Right lung (tissue), 10 donors: ENCODE results near the gene SSH3. TPM values are rescaled to one million over a fixed set of nuclear protein-coding genes. Genes with fewer than 3 reads are reported as not detected.

Source experiments
- DNase-seq, 2 donors: peaks; one replicate each; pipeline ENCODE4 v3.0.0-alpha.2; 2013
- long read RNA-seq, 8 donors: transcript quantifications; one replicate each; lab custom pipeline, GENCODE V29; 2026
- polyA plus RNA-seq, 5 donors: library from polyadenylated mRNA; unstranded; fragments of 120-200 nt; gene quantifications; one replicate each; pipeline versions ENCODE4 v1.2.1 to v1.2.3, GENCODE V29; 2013; ENCODE audit warnings: inconsistent platforms in 1 of 5, low replicate concordance in 1 of 5; ENCODE audit not compliant: insufficient read length in 5 of 5, insufficient read depth in 1 of 5

Gene SSH3, protein sequence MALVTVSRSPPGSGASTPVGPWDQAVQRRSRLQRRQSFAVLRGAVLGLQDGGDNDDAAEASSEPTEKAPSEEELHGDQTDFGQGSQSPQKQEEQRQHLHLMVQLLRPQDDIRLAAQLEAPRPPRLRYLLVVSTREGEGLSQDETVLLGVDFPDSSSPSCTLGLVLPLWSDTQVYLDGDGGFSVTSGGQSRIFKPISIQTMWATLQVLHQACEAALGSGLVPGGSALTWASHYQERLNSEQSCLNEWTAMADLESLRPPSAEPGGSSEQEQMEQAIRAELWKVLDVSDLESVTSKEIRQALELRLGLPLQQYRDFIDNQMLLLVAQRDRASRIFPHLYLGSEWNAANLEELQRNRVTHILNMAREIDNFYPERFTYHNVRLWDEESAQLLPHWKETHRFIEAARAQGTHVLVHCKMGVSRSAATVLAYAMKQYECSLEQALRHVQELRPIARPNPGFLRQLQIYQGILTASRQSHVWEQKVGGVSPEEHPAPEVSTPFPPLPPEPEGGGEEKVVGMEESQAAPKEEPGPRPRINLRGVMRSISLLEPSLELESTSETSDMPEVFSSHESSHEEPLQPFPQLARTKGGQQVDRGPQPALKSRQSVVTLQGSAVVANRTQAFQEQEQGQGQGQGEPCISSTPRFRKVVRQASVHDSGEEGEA
- 10 to 100 TPM; 21.8 to 37.6 (median 30.3) TPM for polyA plus RNA-seq
- long read RNA-seq, donor 1, transcript SSH3-201 (14 exons, 2,871 nt), result major isoform, 6 of 7 reads
- long read RNA-seq, donor 1, partial matches to known transcripts, result 0 of 7 reads
- long read RNA-seq, donor 1, other reads (novel, unspliced or antisense), result 0 of 7 reads
- long read RNA-seq, donor 2, partial matches to known transcripts, result 0 of 3 reads
- long read RNA-seq, donor 2, other reads (novel, unspliced or antisense), result 0 of 3 reads
- long read RNA-seq, donor 3, partial matches to known transcripts, result 0 of 3 reads
- long read RNA-seq, donor 3, other reads (novel, unspliced or antisense), result 0 of 3 reads
- long read RNA-seq, donor 4, partial matches to known transcripts, result 0 of 2 reads
- long read RNA-seq, donor 4, other reads (novel, unspliced or antisense), result 0 of 2 reads
- long read RNA-seq, donor 5, partial matches to known transcripts, result 0 of 2 reads
- long read RNA-seq, donor 5, other reads (novel, unspliced or antisense), result 0 of 2 reads
- long read RNA-seq, donor 6, partial matches to known transcripts, result 0 of 2 reads
- long read RNA-seq, donor 6, other reads (novel, unspliced or antisense), result 0 of 2 reads
- long read RNA-seq, donor 7, partial matches to known transcripts, result 0 of 4 reads
- long read RNA-seq, donor 7, other reads (novel, unspliced or antisense), result 0 of 4 reads
- long read RNA-seq, donor 8, result 0 reads

DNA sequence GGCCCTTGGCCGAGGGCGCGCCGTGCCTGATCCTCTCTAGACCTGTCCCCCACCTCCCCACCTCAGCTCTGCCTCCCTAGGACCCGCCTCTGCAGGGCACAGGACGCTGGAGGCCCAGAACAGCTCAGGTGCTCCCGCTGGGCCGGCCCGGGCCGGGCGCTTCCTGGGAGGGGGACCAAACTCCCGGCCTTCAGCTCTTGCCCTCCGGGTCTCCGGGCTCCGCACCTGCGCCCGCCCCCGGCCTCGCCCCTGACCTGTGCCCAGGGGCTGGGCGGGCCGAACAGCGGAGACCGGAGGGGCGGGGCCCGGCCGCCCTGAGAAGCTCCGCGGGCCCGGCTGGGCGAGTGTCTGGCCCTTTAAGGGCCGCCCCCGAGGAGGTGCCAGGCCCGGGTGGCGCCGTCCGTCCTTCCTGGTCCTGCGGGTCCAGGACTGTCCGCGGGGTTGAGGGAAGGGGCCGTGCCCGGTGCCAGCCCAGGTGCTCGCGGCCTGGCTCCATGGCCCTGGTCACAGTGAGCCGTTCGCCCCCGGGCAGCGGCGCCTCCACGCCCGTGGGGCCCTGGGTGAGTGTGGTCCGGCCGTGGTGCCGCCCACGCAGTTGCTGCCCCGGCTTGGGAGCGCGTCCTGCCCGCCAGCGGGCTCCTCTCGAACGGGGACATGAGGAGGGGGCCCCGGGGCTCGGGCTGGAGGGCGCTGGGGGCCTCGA is at the start of gene SSH3:
Gene SSH3 (plus strand): TSS at position 399 of the 703 bp plus-strand sequence. CDS start 96 bp downstream, at position 495.
- peak in 1 of 2 donors; percentile 63 for DNase-seq

DNA sequence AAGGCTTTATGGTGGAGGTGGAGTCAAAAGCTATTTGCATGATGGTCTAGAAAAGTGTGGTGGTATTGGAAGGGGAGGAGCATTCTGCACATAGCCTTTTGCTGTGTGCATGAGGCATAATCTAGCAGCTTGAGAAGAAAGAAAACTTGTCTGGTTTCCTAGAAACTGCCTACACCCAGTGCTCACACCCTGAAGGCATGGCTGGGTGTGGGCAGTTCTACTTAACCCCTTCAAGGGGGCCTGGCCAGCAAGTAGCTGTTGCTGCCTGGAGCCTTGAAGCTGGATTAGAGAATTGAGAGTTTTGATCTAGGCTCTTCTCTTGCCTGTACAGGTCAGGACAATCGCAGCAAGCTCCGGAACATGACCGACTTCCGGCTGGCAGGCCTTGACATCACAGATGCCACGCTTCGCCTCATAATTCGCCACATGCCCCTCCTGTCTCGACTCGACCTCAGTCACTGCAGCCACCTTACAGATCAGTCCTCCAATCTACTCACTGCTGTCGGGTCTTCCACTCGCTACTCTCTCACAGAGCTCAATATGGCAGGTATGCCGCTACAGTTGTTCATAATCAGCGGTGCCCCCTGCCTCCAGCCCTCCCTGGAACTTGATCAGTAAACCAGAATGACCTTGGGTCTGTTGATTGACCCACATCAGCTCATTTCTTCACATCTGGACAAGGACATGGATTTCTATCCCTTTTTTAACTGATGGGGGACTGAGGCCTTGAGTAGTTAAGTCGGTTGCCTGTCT is 49.3 kb upstream of the SSH3 start:
- DNase-seq, result no peak

DNA sequence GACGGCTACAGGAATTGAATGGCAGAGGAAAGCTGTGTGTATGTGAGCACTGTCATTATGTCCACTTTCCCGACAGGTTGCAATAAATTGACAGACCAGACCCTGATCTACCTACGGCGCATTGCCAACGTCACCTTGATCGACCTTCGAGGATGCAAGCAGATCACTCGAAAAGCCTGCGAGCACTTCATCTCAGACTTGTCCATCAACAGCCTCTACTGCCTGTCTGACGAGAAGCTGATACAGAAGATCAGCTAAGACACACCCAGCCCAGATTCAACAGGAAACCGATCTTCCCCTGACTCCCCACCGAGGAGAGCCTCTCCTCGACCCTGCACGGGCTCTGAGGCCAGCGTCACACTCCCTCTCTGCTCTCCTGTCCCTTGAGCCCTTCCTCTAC is 48.5 kb upstream of the SSH3 start:
- DNase-seq, result no peak

DNA sequence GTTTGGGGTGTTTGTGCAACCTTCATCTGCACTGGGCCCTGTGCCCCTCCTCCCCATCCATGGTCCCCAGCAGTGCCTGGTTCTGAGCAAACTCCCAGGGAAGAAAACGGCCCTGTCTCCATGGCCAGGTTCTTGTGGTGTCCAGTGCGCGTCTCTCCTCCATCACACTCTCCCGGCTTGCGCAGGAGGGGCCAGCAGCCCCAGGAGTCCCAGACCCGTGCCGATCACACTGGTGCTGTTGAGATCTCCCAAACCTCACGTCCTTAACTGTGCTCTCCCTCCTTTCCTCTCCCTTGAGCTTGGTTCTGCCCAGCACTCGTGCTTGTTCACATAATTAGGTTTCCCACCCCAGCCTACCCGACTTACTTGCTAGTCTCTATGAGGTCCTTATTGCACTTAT is 48.0 kb upstream of the SSH3 start:
- no peak for DNase-seq

DNA sequence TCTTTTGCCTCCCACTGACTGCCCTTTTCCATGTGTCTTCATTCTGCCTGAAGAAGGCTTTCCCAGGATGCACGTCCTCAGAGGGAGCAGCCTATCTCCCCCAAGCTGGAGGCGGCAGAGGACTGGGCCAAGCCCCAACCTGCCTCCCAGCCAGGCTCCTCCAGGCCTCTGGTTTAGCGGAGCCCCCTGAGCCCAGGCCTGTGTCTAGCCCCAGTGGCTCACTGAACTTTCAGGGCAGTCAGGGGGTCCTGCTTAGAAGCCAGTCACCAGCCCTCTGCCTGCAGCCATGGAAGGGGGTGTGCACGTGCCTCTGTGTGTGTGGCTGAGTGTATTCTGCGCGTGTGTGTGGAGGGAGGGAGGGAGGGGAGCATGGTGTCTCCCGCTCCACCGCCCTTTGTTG is 47.5 kb upstream of the SSH3 start:
- no peak for DNase-seq

DNA sequence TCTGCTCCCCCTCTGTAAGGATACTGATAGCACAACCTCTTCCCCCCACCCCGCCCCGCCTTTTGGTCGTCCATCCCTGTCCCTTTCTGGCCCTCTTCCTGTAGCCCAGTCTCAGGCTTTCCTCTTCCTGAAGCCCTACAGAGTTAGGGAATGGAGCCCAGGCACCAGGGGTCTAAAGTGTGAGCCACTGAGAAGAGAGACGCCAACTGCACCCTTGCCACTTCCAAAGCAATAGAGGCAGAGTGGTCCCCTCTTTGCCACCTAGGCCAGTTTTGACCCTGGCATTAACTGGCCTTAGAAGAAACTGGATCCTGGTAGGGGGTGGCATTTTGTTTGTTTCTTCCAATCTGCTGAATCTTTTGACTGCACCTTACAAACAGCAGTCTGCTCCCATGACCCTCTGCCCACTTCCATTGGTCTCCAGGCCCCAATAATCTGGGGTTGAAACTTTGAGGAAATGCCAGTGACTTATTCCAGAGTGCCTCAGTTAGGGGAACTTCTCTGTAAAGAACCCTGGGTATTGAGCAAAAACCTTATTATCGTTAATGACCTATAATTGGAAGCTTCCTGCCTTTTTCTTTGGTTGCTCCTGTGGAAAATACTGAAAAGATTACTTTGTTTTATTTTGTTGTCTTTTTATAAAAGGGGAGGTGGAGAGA is 46.7 kb upstream of the SSH3 start:
- no peak for DNase-seq

DNA sequence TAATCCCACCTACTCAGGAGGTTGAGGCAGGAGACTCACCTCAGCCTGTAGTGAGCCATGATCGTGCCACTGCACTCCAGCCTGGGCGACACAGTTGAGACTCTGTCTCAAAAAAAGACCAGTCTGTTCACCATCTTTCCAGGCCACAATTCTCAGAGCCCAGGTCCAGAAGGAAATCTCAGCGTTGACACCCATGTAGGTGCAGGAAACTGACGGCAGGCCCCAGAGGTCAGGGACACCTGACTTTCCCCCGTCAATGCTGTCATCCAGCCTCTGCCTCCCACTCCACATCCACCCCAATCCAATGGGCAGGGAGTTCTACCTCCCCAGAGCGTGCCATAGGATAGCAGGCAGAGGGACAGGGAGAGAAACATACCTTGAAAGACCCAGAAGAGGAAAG is 42.9 kb upstream of the SSH3 start:
- no peak for DNase-seq

DNA sequence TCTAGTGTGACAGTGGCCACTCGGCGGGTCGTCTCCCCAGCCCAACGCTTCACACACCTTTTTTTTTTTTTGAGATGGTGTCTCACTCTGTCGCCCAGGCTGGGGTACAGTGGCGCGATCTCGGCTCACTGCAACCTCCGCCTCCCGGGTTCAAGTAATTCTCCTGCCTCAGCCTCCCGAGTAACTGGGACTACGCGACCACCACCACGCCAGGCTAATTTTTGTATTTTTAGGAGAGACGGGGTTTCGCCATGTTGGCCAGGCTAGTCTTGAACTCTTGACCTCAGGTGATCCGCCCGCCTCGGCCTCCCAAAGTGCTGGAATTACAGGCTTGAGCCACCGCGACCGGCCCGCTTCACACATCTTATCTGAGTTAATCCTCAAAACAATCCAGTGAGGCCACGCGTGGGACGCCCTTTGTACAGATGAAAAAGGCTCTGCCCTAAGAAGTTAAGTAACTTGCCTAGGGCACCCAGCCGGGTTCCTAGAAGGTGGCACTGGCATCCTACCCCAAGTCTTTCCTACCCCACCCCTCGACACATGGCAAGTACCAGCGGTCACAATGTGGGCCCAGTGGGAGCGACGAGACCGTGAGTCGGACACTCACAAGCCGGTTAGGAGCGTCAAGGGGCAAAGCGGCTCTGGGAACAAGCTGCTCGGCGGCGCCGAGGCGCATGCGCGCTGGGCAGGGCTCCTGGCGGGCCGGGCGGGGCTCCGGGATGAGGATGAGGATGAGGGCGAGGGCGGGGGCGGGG is 42.3 kb upstream of the SSH3 start:
- DNase-seq, result peak in 1 of 2 donors; percentile 25

DNA sequence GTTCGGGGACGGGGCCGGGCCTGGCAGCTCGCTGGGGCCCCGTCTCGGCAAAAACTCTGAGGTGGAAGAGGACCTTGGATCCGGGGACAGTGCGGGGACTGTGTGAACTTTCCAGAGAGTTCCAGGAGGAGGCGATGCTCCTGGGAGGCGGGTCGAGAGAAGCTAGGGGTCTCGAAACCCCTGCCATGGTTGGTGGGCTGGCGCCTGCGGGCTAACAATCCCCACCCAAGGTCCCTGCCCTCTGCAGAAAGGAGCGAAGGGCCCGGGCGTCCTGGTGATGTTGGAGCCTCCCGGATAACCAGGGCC is 41.7 kb upstream of the SSH3 start:
- no peak for DNase-seq

DNA sequence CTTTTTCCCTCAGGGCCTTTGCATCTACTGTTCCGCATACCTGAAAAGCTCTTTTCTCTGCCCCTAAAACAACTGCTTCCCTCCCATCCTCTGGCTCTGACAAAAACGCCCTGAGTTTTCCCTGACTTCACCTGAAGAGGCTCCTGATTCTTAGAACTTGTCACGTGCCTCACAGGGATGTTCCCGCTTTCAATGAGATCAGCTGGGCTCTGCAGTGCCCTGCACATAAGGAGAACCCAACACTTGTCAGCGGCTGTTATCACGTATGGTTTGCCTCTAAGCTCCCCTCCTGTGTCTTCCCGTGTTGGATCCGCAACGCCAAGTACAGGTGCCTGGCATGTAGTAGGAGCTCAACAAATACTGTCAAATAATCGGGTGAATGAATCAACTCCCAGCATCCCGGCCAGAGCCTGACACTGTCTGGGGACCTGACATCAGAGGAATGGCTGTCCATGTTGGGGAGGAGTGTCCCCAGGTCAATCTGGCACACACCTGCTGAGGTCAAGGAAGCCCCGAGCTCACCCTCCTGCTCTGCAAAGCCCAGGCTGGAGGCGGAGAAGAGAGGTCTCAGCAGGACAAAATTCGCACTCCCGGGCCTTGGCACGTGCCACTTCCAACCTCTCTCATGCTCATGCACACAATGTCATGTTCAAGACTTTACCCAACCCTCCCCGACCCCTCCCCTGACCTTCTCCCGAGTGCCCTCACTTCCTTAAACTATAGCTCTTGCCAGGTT is 41.2 kb upstream of the SSH3 start:
- DNase-seq, result no peak

DNA sequence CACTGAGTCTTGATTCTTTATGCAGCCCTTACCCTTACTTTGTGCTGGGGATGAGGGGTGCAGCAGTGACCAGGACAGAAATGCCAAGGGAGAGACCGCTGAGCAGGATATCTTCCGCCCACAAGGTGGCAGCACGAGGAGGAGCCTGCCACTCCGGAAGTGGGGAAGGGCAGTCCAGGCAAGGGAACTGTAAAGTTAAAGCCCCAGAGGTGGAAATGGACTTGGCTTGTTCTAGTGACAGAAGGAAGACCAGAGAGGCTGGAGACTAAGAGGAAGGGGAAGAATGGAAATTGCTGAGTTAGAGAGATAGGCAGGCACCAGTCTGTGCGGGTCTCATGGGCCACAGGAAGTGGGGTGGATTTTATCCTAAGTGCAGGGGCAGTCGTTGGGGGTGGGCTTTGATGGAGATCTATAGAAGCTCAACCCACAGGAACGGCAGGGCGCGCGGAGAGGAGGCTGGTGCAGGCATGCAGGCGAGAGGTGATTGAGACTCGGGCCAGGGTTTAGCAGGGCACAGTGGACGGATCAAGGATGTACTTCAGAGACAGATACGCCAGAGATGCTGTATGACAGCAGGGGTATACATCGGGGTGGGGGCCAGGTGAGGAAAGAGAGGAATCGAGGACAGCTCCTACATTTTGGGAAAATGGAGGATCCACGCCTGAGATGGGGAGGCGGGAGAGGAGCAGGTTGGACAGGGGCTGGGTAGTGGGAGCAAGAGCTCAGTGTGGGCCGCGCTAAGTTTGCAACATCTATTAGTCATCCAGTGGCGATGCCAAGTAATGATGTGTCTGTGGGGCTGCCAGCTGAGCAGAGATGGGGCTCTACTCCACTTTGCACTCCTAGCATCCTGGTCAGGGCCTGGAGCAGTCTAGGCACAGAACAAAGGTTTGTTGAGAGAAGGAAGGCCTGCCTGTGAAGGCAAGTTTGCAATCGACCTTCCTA is 40.3 kb upstream of the SSH3 start:
- peak; percentile 54 to 71 for DNase-seq

DNA sequence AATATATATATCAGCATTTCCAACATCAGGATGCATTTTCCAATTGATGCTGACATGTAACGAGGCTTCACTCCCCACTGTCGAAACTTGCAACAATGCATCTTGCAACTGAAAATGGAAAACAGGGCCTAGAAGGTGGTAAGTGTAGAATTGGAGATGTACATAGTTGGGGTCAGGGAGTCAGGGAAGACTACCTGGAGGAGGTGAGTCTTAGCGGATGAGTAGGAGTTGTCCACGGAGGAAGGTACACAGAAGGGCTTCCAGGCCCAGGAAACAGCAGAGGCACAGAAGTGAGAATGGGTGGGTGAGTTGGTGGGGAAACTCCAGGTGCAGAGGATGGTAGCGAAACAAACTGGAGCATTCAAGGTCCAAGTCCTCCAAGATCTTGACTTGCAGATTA is 39.1 kb upstream of the SSH3 start:
- no peak for DNase-seq

DNA sequence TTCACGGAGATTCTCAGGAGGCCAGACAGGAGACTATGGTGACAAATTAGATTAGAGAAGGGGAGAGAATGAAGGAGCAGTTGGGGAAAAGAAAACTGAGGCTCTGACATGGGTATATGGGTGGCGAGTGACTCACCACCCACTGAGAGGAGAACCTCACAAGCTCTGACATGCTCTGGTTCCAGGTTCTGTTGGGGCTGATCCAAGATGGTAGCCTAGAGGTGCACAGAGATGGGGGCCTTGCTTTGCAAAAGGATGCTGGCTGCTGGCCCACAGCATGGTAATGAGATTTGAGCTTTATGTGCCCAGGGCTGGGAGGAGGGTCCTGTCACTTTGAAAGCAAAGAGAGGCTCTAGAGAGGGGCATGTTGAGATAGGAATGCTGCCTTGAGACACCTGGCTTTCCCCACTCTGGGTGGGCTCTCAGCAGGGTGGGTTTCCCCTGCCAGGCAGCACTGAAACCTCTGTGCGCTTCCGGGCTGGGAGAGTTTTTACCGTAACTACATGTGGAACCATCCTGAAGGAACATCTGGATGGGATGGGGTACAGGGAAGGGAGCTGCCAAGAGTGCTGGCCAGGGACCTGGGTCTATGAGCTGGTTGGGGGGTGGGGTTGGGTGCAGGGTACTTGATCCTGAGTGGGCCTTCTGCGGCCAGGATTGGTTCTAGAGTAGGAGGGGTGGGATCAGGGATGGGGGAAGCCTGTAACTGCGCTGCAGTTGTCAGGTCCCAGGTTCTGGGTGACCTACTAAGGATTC is 38.3 kb upstream of the SSH3 start:
- DNase-seq, result no peak

DNA sequence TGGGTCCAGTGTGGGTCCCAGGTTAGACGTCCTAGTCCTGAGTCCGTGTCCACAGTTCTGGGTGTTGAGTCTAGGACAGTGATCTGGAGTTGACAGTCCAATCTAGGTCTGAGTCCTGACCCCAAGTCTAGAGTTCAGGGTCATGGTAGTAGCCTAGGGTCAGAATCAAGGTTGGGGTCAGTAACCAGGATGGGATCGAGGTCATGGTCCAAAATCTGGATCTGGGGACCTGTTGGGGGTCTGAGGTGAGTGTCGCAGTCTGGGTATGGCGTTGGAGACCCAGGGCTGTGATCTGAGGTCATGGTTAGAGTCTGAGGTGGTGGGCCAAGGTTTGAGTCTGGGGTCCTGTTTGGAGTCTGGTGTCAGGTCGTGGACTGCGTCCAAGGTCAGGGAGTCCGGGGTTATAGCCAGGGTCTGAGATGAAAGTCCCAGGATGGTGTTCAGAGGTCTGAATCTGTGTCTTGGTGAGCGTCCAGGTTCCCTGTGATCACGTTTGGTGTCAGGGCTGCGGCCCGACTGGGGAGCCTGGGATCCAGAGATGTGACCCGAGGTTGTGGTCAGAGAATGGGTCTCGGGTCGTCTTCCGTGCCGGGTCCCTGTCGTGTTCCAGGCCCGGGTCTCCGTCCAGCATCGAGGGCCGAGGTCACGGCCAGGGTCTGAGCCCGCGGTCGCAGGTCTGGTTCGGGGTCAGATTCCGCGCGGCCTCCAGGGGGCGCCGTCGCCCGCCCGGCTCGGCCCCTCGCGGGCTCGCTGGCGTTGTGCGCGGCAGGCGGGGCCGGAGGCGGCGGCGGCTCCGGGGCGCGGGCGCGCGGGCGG is 37.5 kb upstream of the SSH3 start:
- peak in 1 of 2 donors; percentile 67 for DNase-seq

DNA sequence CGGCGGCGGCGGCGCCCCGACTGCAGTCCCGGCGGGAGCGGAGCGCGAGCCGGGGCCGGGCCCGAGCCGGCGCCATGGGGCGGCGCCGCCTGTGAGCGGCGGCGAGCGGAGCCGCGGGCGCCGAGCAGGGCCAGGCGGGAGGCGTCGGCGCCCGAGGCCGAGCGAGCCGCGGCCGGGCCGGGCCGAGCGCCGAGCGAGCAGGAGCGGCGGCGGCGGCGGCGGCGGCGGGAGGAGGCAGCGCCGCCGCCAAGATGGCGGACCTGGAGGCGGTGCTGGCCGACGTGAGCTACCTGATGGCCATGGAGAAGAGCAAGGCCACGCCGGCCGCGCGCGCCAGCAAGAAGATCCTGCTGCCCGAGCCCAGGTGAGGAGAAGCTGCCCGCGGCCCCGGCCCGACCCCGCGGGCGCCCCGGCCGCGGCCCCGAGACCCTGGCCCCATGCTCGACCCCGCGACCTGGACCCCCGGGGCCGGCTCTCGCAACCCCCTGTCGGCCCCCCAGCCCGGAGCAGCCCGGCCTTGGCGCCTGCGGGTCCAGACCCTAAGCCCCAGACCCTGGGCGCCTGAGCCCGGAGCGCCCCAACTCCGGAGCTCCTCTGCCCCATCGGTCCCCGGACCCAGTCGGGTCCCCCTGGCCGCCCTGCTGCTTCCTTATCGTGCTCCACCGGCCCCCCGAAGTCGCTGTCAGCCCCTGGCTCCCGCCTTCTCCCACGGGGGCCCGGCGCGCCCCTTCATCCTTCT is 36.7 kb upstream of the SSH3 start, which contains the start of gene GRK2:
Gene GRK2 (plus strand): TSS at position 25 of the 739 bp plus-strand sequence. CDS start 227 bp downstream, at position 252.
- DNase-seq, result no peak
